Right lobe of liver (tissue), 6 donors: Measurements from ENCODE around the gene ISM2. TPM values are rescaled to one million over a fixed set of nuclear protein-coding genes. Genes with fewer than 3 reads are reported as not detected.

Experiments
- ATAC-seq, 4 donors: fragments of 200-7000 bp; cut with Tn5 transposase; one replicate each; pipeline ENCODE4 v1.9.1; 2020; ENCODE audit warnings: mild to moderate bottlenecking in 4 of 4, moderate library complexity in 4 of 4
- DNase-seq, 3 donors: peaks; one replicate each; pipeline ENCODE4 v3.0.0-alpha.2; 2020
- H3K27ac ChIP-seq, 3 donors: fragments of 200-600 bp; one replicate each; pipeline ENCODE4 v1.8.0; 2022
- H3K27me3 ChIP-seq, 2 donors: fragments of 200-600 bp; one replicate each; pipeline ENCODE4 v1.8.0; 2022
- H3K36me3 ChIP-seq, 4 donors: fragments of 200-600 bp; sonication (generic) in 1 of 4; one replicate each; pipeline versions ENCODE4 v1.5.1 to v1.8.0; 2017 to 2022; ENCODE audit warnings: control low read depth in 1 of 4
- H3K4me1 ChIP-seq, 4 donors: fragments of 200-600 bp; sonication (generic) in 1 of 4; one replicate each; pipeline versions ENCODE4 v1.5.1 to v1.8.0; 2017 to 2022; ENCODE audit warnings: control low read depth in 1 of 4
- H3K4me3 ChIP-seq, 3 donors: fragments of 200-600 bp; one replicate each; pipeline ENCODE4 v1.8.0; 2022
- H3K9me3 ChIP-seq, 4 donors: fragments of 200-600 bp; sonication (generic) in 1 of 4; one replicate each; pipeline versions ENCODE4 v1.5.1 to v1.8.0; 2017 to 2022; ENCODE audit warnings: control low read depth in 1 of 4
- POLR2A ChIP-seq: fragments of 450-650 bp; IDR thresholded peaks from one replicate; pipeline ENCODE4 v1.6.1; 2017; ENCODE audit warnings: antibody characterized with exemption, mild to moderate bottlenecking
- WGBS: methylation state at CpG from one replicate; pipeline ENCODE4 v1.1.6; 2018; ENCODE audit warnings: low coverage, low lambda C conversion rate; ENCODE audit not compliant: insufficient coverage; ENCODE audit errors: missing lambda C conversion rate; 5-methylcytosine and 5-hydroxymethylcytosine counted together
- intact Hi-C, 2 donors: fragments of 100-400 bp; cut with DNase I; formaldehyde crosslinking; loops; one replicate each; pipeline versions ENCODE4 v1.11.2 to v1.14.1; 2022
- total RNA-seq, 6 experiments: library from RNA; depleted of rRNA in 2 of 6; stranded (reverse); fragments of >200 nt in 2 of 6; fragmentation: NEBNext Ultra II Directional in 3 of 6; extraction: Animal tissue kit (Norgen Biotek cat#: 25700) in 3 of 6; gene quantifications; one replicate each; pipeline versions ENCODE4 v1.1.0 to v1.2.4, GENCODE V29; 2016 to 2023
- TF ChIP-seq, protein P1 (sequence below), 4 donors: fragments of 200-600 bp in 3 of 4; fragments of 450-650 bp in 1 of 4; IDR thresholded peaks; one replicate each; pipeline versions ENCODE4 v1.5.1 to v1.8.0; 2016 to 2022; ENCODE audit warnings: antibody characterized with exemption in 4 of 4, mild to moderate bottlenecking in 2 of 4
- donor health status: DM: no; HTN: yes; CAD: no.
- donor health status: DM: no; HTN: no; CAD: no.
- donor health status: DM: no; HTN: no; CAD: no.
- donor health status: DM: no; HTN: yes; CAD: no.
- donor health status: DM: no; HTN: yes; CAD: no.

ISM2 gene
- total RNA-seq, 6 experiments from 2014 or later: 0.37 TPM; not detected in 5

DNA sequence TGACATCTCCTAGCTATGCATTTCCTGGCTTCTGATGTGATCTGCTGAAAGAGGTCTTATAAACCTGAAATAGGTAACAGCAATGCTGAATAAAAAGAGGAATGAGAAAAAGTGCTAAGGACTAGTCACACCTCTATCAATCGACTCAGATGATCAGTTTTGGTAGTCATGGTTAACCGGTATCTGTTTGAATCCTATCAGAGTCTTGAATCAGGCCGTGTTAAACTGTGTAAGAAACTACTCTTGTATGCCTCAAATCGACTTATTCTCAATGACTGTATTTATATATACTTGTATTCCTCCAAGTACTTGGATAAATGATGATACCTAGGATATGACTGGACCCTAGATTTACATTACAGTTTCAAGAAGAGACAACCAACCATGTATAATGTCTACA is 10.8 kb upstream of the ISM2 start:
- Histone ChIP-seq H3K27ac (no peak overlapping the region), H3K36me3 (peaks cover 0 to 26% (median 9%) of the 10 kb centered on the region in 4 donors), H3K4me1 (no peaks in the 10 kb centered on the region), H3K9me3 (no peaks in the 10 kb centered on the region), H3K4me3 (no peak overlapping the region), H3K27me3 (no peaks in the 10 kb centered on the region)
- DNase-seq: no peak
- intact Hi-C loops: no loop called here
- WGBS: 83% methylated on average over 4 of the region's 4 CpGs
- ATAC-seq: no peak
- TF ChIP-seq POLR2A: no peak
- TF ChIP-seq, protein P1, sequence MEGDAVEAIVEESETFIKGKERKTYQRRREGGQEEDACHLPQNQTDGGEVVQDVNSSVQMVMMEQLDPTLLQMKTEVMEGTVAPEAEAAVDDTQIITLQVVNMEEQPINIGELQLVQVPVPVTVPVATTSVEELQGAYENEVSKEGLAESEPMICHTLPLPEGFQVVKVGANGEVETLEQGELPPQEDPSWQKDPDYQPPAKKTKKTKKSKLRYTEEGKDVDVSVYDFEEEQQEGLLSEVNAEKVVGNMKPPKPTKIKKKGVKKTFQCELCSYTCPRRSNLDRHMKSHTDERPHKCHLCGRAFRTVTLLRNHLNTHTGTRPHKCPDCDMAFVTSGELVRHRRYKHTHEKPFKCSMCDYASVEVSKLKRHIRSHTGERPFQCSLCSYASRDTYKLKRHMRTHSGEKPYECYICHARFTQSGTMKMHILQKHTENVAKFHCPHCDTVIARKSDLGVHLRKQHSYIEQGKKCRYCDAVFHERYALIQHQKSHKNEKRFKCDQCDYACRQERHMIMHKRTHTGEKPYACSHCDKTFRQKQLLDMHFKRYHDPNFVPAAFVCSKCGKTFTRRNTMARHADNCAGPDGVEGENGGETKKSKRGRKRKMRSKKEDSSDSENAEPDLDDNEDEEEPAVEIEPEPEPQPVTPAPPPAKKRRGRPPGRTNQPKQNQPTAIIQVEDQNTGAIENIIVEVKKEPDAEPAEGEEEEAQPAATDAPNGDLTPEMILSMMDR (IDR thresholded peaks at IDR 0.05): no peak

DNA sequence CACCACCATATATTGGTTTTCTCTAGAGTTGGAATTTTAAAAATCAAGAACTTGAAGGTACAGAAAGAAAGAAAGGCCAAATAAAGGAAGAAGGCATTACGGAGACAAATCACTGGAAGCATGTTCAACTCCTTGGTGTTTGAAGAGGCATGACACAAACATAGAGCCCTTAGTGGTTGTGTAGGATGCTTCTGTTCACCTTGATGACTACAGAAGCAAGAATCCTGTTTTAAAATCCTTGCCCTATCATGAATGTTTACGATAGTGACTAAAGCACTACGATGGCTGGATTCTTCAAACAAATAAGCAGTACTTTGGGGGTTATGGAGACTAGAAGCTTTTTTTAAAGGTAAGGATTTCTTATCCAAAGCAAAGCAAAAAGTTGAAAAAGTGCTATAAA is 10.3 kb upstream of the ISM2 start:
- Histone ChIP-seq H3K9me3 (no peaks in the 10 kb centered on the region), H3K36me3 (peaks cover 0 to 26% (median 9%) of the 10 kb centered on the region in 4 donors), H3K4me3 (no peak overlapping the region), H3K4me1 (no peaks in the 10 kb centered on the region), H3K27ac (no peak overlapping the region), H3K27me3 (no peaks in the 10 kb centered on the region)
- DNase-seq (no peak), ATAC-seq (no peak)
- WGBS: 88% methylated on average over 2 of the region's 3 CpGs
- intact Hi-C loops: no loop called here
- TF ChIP-seq POLR2A: no peak
- TF ChIP-seq, protein P1 (IDR thresholded peaks at IDR 0.05): no peak

DNA sequence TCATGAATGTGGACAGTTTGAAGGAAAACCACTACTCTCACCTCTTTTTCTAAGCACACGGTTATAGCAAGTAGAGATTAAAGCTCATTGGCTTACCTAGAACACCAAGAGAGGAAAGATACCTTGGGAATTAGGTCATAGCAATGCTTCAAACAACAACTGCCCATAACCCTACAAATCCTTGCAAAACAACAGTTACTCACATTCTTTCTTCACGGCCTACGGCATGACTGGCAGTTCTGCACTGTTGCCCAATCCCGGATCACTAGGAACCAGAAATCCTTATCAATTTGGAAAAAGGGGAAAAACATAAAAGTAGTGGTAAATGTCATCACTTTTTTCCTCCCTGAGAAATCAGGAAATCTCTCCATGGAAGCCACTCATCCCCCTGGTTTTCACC is 9.6 kb upstream of the ISM2 start:
- H3K4me1 ChIP-seq: no peaks in the 10 kb centered on the region
- DNase-seq (no peak), ATAC-seq (no peak)
- intact Hi-C loops: no loop called here
- peaks cover 0 to 26% (median 9%) of the 10 kb centered on the region in 4 donors for H3K36me3 ChIP-seq
- TF ChIP-seq, protein P1 (IDR thresholded peaks at IDR 0.05): no peak
- no peak for TF ChIP-seq POLR2A
- H3K9me3 ChIP-seq: no peaks in the 10 kb centered on the region
- H3K4me3 ChIP-seq: no peak overlapping the region
- WGBS: 79% methylated on average over 4 of the region's 4 CpGs
- H3K27ac ChIP-seq: no peak overlapping the region
- no peaks in the 10 kb centered on the region for H3K27me3 ChIP-seq

DNA sequence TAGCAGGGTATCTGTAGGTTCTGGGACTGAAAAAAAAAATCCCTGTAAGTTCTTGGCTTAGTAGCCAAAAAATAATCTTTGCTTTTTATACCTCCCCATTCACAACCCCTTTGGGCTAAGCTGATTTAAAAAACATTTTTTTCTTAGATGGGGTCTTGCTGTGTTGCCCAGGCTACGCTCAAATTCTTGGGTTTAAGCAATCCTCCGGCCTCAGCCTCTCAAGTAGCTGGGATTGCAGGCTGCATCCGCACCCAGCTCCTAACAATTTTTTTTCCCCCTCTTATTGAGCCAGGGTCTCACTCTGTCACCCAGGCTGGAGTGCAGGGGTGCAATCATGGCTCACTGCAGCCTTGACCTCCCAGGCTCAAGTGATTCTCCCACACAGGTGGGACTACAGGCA is 9.1 kb upstream of the ISM2 start:
- no peak for ATAC-seq

More for the DNA sequence above, 9.1 kb upstream of the ISM2 start:
- Histone ChIP-seq H3K27ac (no peak overlapping the region), H3K9me3 (no peaks in the 10 kb centered on the region), H3K4me1 (no peaks in the 10 kb centered on the region), H3K4me3 (no peak overlapping the region), H3K27me3 (no peaks in the 10 kb centered on the region), H3K36me3 (peaks cover 0 to 26% (median 9%) of the 10 kb centered on the region in 4 donors)
- intact Hi-C loops: no loop called here
- WGBS: 100% methylated on average over 3 of the region's 3 CpGs
- DNase-seq: no peak
- TF ChIP-seq, protein P1 (IDR thresholded peaks at IDR 0.05): no peak
- no peak for TF ChIP-seq POLR2A
